T-helper 22 cell (primary cell): ENCODE results near the gene MGAT3.
"Not testable (repeated sequence)": the region's sequence is repeated elsewhere in the genome, so short reads cannot be mapped to it uniquely, and the experiment has no call there.

Experiments used
- DNase-seq: peaks from one replicate; pipeline ENCODE4 v3.0.0-alpha.2; 2020; ENCODE audit warnings: low read depth

Gene MGAT3

GRCh38 chr22:39514373-39514973 lies 57.7 kb downstream of the MGAT3 start:
- DNase-seq: no peak

- no peak for DNase-seq
These were observed 58.6 kb downstream of the MGAT3 start for GRCh38 chr22:39515266-39516050.

GRCh38 chr22:39517470-39517869 lies 60.7 kb downstream of the MGAT3 start:
- no peak for DNase-seq

DNA sequence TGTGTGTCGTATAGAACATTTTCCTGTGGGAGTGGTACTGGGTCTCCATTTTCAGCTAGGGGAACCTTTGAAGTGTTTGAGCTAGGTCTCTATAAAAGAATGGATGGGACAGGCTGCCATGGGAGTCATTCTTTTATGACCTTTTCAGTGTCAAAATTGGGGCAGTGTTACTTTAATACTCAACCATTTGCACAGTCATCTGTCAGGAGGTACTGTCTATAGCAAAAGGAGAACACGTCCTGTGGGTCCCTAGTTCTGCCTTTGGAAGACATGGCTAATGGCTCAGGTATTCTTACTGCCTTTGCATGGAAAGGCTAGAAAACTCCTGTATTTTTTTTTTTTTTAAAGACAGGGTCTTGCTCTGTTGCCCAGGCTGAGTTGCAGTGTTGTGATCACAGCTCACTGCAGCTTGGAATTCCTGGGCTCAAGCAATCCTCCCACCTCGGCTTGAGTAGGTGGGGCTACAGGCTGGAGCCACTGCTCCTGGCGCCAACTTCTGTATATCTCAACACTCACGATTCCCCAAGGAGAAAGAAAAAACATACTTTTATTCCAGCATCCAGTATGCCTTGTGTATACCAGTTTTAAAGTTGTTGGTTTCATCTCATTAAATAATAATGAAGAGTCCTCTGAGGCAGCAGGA lies 61.5 kb downstream of the MGAT3 start:
- no peak for DNase-seq

GRCh38 chr22:39518996-39519680 lies 62.3 kb downstream of the MGAT3 start:
- no peak for DNase-seq

DNA sequence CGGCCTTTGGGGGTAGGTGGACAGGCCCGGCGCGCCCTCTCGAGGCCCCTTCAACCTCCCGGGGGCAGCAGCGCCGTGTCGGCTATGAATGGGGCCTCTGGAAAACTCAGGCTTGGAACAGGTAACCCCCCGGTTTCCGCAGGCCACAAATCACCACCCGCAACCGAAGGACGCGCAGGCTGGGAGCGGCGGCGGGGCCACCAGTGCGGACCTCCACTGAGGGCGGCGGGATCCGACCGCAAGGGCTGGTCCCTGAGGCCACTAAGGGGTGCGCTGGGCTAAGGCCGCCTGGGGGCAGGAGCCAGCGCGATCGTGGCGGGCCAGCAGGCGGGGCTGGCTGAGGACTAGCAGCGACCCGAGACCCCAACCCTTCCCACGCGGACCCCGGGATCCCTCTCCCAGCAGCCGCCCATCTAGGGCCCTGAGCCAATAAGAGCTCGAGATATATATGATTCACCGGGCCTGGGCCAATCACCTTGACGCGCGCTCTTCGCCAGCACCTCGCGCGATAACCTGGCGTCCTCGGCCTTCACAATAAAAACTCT lies 62.9 kb downstream of the MGAT3 start:
- DNase-seq: peak; percentile 95

- peak; percentile 81 for DNase-seq
These were observed 63.7 kb downstream of the MGAT3 start, which contains the start of gene ATF4 for GRCh38 chr22:39520226-39521105. ATF4 (plus strand) TSS chr22:39520562; CDS start chr22:39521446, 884 bp downstream.

- not testable (repeated sequence) for DNase-seq
These were observed 64.5 kb downstream of the MGAT3 start for GRCh38 chr22:39521106-39521885.

- not testable (repeated sequence) for DNase-seq
These were observed 65.3 kb downstream of the MGAT3 start for GRCh38 chr22:39522091-39522490.

DNA sequence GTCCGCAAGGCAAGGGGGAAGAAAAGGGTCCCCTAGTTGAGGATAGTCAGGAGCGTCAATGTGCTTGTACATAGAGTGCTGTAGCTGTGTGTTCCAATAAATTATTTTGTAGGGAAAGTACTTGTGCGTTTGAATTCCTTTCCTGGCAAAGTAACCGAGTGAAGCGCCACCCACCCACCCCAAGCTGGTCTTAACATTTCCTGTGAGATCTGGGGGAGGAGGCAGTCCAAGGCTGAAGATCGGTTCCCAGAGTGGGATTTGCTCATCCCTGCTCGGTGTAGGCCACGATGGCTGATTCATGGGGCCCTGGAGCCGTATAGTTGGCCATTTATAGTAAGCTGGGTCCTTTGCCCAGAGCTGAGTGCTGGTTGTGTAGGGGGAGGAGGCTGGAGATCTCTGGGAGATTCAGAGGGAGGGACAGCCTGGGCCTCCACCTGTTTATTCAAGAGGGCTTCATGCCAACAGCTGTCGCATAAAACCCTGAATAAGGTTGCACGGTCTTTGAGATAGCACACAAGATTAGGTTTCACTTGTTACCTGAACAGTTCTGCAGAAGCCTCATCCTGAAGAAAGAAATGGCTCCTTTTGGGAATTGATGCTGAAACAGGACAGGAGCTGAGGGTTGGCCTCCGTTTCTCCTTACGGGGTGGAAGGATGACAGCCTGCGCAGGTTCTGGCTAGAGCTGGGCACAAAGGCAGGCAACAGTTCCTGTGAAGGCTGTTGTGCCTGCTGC lies 65.9 kb downstream of the MGAT3 start:
- DNase-seq: no peak

DNA sequence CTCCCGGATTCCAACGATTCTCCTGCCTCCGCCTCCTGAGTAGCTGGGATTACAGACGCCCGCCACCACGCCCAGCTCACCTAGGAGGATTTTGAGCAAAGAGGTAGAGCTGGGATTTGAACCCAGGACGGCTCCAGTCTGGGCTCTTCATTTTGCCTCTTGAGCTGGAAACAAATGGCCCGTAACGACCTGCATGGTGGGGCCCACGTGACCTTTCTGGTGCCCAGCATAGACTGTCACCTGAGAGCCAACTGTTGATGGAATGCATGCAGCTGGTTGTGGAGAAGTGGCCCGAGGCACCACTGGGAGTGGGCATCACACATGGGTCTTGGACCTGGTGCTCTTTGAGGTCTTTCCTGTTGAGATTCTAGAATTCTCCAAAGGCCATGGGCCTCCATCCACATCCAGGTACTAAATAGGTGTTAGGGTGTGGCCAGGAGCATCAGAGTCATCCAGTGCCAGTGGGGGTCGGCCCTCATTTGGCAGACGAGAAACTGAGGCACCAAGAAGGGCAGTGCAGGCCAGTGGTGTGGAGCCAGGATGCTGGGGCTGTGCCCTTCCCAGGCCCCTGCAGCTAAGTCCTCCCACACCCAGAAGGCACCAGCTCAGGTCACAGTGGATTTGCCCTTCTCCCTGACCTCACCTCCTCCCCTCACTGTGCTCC lies 67.4 kb downstream of the MGAT3 start:
- no peak for DNase-seq

- no peak for DNase-seq
These were observed 68.2 kb downstream of the MGAT3 start for GRCh38 chr22:39524753-39525657.

DNA sequence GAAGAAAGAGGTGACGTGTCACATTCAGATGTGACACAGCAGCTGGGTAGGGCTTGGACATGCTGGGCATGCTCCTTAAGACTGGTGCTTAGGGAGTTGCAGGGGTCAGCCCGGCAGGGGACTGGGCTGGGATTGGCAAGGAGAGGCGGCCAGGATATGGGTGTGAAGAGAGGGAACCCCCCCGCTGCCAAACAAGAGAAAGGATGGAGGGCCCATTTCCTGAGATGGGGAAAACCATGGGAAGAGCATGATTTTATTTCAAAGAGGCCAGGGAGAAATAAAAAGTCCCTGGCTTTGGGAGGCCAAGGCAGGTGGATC lies 68.8 kb downstream of the MGAT3 start:
- no peak for DNase-seq

DNA sequence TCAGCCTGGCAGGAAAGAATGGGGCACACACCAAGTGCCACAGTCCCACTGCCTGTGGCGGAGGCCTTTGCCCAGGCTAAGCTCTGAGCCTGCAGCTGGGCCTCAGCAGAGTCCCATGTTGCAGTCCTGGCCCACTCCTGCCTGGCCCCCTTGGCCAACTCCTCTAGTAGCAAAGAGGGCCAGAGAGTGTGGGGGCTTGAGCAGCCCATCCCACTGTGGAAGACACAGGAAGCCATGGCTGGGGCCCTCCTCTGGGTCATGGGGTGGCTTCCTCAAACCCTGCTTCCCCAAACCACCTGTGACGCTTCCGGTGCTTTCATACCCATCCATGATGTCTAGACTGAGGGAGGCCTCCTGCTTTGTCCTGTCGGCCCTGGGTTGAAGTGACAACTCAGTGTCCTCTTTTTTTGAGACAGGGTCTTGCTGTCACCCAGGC lies 69.9 kb downstream of the MGAT3 start:
- DNase-seq: peak; percentile 45

GRCh38 chr22:39527481-39527961 lies 70.7 kb downstream of the MGAT3 start:
- no peak for DNase-seq

DNA sequence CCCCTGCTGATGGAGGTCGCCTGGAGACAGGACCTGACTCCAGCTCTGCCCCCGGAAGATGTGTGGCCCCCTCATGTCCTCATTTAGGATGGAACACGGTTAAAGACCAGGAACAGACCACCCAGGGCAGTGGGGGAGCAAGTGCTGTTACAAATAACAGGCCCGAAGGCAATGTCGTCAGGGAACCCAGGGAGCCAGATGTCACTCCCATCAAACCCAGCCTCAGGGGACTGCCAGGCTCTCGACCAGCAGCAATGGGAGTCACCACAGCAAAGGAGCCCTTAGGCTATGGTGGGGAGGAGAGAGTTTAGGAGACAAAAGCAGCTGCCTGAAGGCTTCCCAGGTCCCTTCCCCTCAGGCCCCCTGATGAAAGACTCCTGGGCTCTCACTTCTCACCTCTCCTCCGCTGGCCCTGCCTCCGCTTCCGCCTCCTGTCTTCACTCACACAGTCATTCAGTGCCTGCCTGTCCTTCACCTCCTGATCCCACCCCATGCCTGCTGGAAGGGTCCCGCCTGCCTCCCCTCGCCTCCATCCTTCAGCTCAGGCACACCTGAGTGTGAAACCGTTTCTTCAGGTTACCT lies 71.4 kb downstream of the MGAT3 start:
- DNase-seq: no peak

DNA sequence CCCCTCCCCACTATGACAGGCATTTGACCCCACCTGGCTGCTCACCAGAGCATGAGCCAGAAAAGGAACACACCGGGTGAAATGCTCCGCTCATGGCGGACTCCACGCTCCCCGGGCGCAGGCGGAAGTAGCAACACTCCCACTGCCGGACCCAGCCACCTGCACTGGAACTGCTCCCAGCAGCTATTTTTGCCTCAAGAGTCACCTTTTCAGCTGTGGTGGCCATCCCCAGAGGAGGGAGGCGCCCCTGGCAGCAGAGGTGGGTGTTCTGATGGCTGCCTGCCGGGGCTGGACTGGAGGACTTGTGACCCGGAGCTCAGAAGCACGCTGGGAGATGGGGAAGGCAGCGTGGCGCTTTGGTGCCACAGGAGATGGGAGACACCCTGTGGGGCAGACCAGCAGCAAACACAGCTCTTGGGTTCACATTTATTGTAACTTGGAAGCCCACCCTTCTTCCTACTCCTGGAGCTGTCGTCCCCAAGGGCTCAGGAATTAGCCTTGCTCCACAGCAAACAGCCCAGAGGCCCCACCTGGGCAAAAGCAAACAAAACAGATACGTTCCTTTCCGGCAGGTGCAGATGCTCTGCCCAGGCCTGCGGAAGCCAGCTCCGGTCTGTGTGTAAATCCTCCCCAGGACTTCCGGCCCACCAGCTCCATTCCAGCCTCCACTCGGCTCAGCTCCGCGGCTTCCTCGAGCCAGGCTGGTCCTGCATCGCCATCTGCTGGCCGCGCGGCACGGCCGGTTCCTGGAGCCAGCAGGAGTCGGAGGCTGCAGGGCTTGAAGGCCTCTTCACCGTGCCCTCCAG lies 72.1 kb downstream of the MGAT3 start:
- peak; percentile 83 for DNase-seq
